Measurements from ENCODE around the gene ADGRL1. TPM values are rescaled to one million over a fixed set of nuclear protein-coding genes. Genes with fewer than 3 reads are reported as not detected.

Gene ADGRL1
- total RNA-seq, 1 donor from 2014 or later = 106 TPM

DNA sequence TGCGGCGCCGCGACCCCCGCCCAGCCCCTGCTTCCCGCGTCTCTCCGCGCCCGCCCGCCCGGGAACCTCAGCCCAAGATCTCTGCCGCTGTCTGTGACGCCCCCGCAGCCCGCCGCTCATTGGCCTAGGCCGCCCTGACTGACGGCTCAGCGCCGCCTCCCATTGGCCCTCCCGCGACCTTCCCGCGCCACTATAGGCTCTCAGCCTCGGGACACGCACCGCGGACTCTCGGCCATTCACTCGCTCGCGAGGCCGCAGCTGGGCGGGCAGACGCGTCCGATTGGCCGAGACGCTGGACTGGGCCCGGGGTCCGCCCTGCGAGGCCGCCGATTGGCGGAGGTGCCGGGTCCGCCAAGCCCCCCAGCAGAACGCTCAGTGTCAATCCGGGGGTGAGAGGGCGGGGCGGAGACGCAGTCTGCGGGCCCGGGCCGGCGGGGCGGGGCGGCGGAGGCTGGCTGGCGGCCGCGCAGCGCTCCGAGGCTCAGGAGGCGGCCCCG is 88.3 kb downstream of the ADGRL1 start, which contains the start of gene PRKACA:
PRKACA (minus strand) TSS at position 95 of the 497 bp plus-strand sequence. CDS start 215 bp downstream, outside the sequence.
- no peaks in the 10 kb centered on the region for H3K27me3 Mint-ChIP-seq (ENCODE audit: low read depth)
- DNase-seq (ENCODE audit: low spot score in 2 of 2, unreplicated experiment in 2 of 2) = peak; percentile 98
- no peaks in the 10 kb centered on the region for H3K36me3 Mint-ChIP-seq
- TF ChIP-seq, protein P1, sequence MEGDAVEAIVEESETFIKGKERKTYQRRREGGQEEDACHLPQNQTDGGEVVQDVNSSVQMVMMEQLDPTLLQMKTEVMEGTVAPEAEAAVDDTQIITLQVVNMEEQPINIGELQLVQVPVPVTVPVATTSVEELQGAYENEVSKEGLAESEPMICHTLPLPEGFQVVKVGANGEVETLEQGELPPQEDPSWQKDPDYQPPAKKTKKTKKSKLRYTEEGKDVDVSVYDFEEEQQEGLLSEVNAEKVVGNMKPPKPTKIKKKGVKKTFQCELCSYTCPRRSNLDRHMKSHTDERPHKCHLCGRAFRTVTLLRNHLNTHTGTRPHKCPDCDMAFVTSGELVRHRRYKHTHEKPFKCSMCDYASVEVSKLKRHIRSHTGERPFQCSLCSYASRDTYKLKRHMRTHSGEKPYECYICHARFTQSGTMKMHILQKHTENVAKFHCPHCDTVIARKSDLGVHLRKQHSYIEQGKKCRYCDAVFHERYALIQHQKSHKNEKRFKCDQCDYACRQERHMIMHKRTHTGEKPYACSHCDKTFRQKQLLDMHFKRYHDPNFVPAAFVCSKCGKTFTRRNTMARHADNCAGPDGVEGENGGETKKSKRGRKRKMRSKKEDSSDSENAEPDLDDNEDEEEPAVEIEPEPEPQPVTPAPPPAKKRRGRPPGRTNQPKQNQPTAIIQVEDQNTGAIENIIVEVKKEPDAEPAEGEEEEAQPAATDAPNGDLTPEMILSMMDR (IDR thresholded peaks at IDR 0.05; ENCODE audit: unreplicated experiment) = no peak
- peaks cover 30% of the 10 kb centered on the region for H3K4me1 Mint-ChIP-seq
- peak within 1 kb of the TSS; percentile 91 for H3K4me3 Mint-ChIP-seq
- H3K9me3 Mint-ChIP-seq = no peaks in the 10 kb centered on the region
- H3K27ac Mint-ChIP-seq = peak within 1 kb of the TSS; percentile 95

DNA sequence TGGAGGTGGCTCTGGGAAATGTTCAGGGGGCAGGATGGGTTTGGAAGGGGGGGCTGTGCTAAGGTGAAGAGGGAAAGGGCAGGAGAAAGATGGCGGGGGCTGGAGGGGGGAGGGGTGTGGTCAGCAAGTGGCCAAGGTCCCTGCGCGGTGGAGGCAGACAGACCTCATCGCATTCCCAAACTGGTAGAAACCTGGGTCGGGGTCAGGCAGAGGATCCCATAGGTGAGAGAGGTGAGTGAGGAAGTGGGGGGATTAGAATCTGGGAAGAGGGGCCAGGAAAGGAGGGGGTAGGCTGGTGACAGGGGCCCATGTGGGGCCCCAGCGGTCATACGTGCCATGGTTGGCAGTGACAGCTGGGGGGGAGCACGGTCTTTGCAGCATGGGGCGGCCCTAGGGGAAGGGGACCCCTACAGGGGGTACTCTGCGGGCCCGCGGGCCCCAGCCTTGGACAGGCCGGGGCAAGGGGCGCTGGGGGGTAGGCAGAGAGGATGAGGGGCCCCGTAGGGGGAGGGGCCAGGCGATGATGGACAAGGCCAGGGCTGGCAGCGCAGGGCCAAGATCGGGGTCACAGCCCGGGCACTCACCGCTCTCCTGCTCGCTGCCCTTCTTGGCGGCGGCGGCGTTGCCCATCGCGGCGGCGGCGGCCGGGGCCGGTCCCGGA is 88.9 kb downstream of the ADGRL1 start:
- DNase-seq (ENCODE audit: low spot score in 2 of 2, unreplicated experiment in 2 of 2) = no peak
- TF ChIP-seq, protein P1 (IDR thresholded peaks at IDR 0.05; ENCODE audit: unreplicated experiment) = no peak
- Mint-ChIP-seq H3K4me1 (peaks cover 35% of the 10 kb centered on the region), H3K9me3 (no peaks in the 10 kb centered on the region), H3K36me3 (no peaks in the 10 kb centered on the region), H3K27ac (peak overlapping the region; percentile 72), H3K4me3 (peak overlapping the region; percentile 87), H3K27me3 (ENCODE audit: low read depth) (no peaks in the 10 kb centered on the region)

DNA sequence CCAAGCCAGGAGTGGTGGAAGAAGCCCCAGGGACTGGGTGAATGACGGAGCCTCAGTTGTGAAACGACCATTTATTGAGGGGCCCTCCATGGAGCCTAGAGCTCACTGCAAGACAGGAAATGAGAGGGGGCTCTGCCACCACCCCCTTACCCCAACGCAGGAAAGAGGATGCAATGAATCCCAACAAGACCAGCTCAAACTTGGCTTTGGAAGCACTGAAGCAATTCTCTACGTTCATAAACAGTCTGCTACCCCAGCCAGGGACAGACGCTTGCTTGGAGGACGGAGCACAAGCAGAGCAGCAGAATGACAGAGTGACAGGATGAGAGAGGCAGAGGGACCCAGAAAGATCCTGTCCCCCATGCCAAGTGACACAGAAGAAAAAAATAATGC is 89.4 kb downstream of the ADGRL1 start:
- Mint-ChIP-seq H3K27me3 (ENCODE audit: low read depth) (no peaks in the 10 kb centered on the region), H3K27ac (peak overlapping the region; percentile 72), H3K36me3 (no peaks in the 10 kb centered on the region), H3K9me3 (no peaks in the 10 kb centered on the region), H3K4me1 (peaks cover 35% of the 10 kb centered on the region), H3K4me3 (peak overlapping the region; percentile 87)
- no peak for DNase-seq (ENCODE audit: low spot score in 2 of 2, unreplicated experiment in 2 of 2)
- TF ChIP-seq, protein P1 (IDR thresholded peaks at IDR 0.05; ENCODE audit: unreplicated experiment) = no peak

DNA sequence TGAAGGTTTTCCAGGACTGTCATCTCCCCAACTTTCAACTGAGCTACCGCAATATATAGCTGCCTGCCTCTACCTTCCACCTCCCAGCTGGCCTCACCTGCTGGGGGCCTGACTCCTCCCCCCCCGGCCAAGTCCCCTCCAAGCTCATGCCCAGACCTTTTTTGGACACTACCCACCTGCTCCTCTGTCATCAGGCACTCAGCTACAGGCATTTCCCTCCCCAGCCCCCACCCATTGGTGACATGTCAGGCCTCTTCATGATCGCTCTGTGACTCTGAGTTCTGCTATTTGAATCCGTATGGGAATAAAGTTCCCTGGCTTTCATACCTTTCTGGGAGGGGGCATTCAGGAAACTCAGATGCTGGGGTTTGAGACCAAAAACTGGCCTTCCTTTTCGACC is 90.2 kb downstream of the ADGRL1 start:
- no peaks in the 10 kb centered on the region for H3K36me3 Mint-ChIP-seq
- no peak for DNase-seq (ENCODE audit: low spot score in 2 of 2, unreplicated experiment in 2 of 2)
- H3K4me3 Mint-ChIP-seq = peak overlapping the region; percentile 87
- TF ChIP-seq, protein P1 (IDR thresholded peaks at IDR 0.05; ENCODE audit: unreplicated experiment) = no peak
- no peak overlapping the region for H3K27ac Mint-ChIP-seq
- H3K4me1 Mint-ChIP-seq = peaks cover 35% of the 10 kb centered on the region
- no peaks in the 10 kb centered on the region for H3K9me3 Mint-ChIP-seq
- no peaks in the 10 kb centered on the region for H3K27me3 Mint-ChIP-seq (ENCODE audit: low read depth)

DNA sequence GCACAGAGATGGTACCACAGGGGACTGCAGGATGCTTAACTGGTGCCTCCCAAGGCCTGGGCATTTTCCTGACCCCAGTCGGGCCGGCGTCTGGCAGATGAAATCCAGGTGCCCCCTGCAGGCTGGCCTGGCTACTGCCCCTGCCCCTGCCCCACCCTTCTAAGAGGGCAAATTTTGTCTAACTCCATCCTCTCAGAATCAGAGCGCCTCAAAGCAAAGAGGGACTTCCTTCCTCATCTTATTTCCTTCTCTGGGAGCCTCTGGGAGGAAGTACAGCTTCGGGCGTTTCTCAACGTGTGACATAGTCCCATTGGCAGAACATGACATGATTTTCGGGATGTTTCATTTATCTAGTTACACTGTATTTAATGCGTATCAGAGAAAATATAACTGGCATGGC is 91.1 kb downstream of the ADGRL1 start:
- TF ChIP-seq, protein P1 (IDR thresholded peaks at IDR 0.05; ENCODE audit: unreplicated experiment) = peak; percentile 27
- no peaks in the 10 kb centered on the region for H3K27me3 Mint-ChIP-seq (ENCODE audit: low read depth)
- H3K27ac Mint-ChIP-seq = no peak overlapping the region
- no peaks in the 10 kb centered on the region for H3K36me3 Mint-ChIP-seq
- no peak for DNase-seq (ENCODE audit: low spot score in 2 of 2, unreplicated experiment in 2 of 2)
- H3K4me1 Mint-ChIP-seq = peaks cover 35% of the 10 kb centered on the region
- no peaks in the 10 kb centered on the region for H3K9me3 Mint-ChIP-seq
- no peak overlapping the region for H3K4me3 Mint-ChIP-seq
